Mesendoderm (in vitro differentiated cells): ENCODE results near the gene RPS27L.

ENCODE experiments used
- DNase-seq: peaks from one replicate; pipeline ENCODE4 v3.0.0; 2013
- H2AK5ac ChIP-seq: 2 replicates; pipeline ENCODE4 v1.6.1; 2013; ENCODE audit warnings: low read length, inconsistent platforms
- H2BK120ac ChIP-seq: 2 replicates; pipeline ENCODE4 v1.6.1; 2013; ENCODE audit warnings: low read depth, mild to moderate bottlenecking, low read length, moderate library complexity, mixed read lengths
- H2BK15ac ChIP-seq: replicated peaks from 2 replicates; pipeline ENCODE4 v1.6.1; 2013; ENCODE audit warnings: low read depth, mild to moderate bottlenecking, moderate library complexity
- H2BK5ac ChIP-seq: 2 replicates; pipeline ENCODE4 v1.6.1; 2013; ENCODE audit warnings: low read length, inconsistent platforms
- H3K18ac ChIP-seq: 2 replicates; pipeline ENCODE4 v1.6.1; 2013; ENCODE audit warnings: mild to moderate bottlenecking, low read length, mixed read lengths
- H3K23ac ChIP-seq: one replicate; pipeline ENCODE4 v1.6.1; 2013; ENCODE audit warnings: low read length
- H3K27ac ChIP-seq: 2 replicates; pipeline ENCODE4 v1.5.1; 2013; ENCODE audit warnings: low read depth, mild to moderate bottlenecking, inconsistent platforms, low read length, moderate library complexity
- H3K27me3 ChIP-seq: 2 replicates; pipeline ENCODE4 v1.6.1; 2013; ENCODE audit warnings: low read length, control low read depth, mild to moderate bottlenecking, inconsistent platforms; ENCODE audit not compliant: insufficient read depth, poor library complexity
- H3K36me3 ChIP-seq: 2 replicates; pipeline ENCODE4 v1.6.1; 2013; ENCODE audit warnings: low read length, inconsistent platforms; ENCODE audit not compliant: control insufficient read depth, insufficient read depth
- H3K4ac ChIP-seq: one replicate; pipeline ENCODE4 v1.6.1; 2013; ENCODE audit warnings: low read depth, mild to moderate bottlenecking, low read length, moderate library complexity
- H3K4me1 ChIP-seq: 2 replicates; pipeline ENCODE4 v1.6.1; 2013; ENCODE audit warnings: low read depth, low read length, inconsistent platforms; ENCODE audit not compliant: control insufficient read depth
- H3K4me2 ChIP-seq: 2 replicates; pipeline ENCODE4 v1.6.1; 2013; ENCODE audit warnings: low read length
- H3K4me3 ChIP-seq: 2 replicates; pipeline ENCODE4 v1.5.1; 2013; ENCODE audit warnings: mild to moderate bottlenecking, low read length
- H3K56ac ChIP-seq: one replicate; pipeline ENCODE4 v1.6.1; 2013; ENCODE audit warnings: low read length
- H3K79me1 ChIP-seq: 2 replicates; pipeline ENCODE4 v1.6.1; 2013; ENCODE audit warnings: low read length, inconsistent platforms
- H3K79me2 ChIP-seq: 2 replicates; pipeline ENCODE4 v1.6.1; 2013; ENCODE audit warnings: mild to moderate bottlenecking, low read length; ENCODE audit not compliant: control insufficient read depth, insufficient read depth
- H3K9ac ChIP-seq: 2 replicates; pipeline ENCODE4 v1.6.1; 2013; ENCODE audit warnings: low read length, inconsistent platforms
- H4K5ac ChIP-seq: one replicate; pipeline ENCODE4 v1.6.1; 2013; ENCODE audit warnings: low read length
- H4K8ac ChIP-seq: one replicate; pipeline ENCODE4 v1.6.1; 2013; ENCODE audit warnings: low read depth, mild to moderate bottlenecking, control low read depth, low read length, moderate library complexity
- WGBS: extraction: QIAGEN DNeasy Blood & Tissue Kit; methylation state at CpG from one replicate; pipeline ENCODE4 v1.1.7; 2013; ENCODE audit warnings: low lambda C conversion rate, missing lambda C conversion rate; ENCODE audit not compliant: insufficient coverage; ENCODE audit errors: extremely low coverage; 5-methylcytosine and 5-hydroxymethylcytosine counted together

The RPS27L gene

GRCh38 chr15:63188926-63189871, 31.9 kb upstream of the RPS27L start, which contains the start of gene RAB8B:
Gene RAB8B (plus strand): TSS chr15:63189606. CDS start chr15:63189625, 19 bp downstream.
- Histone ChIP-seq H4K8ac (no peak within 1 kb of the TSS), H3K4me1 (peaks cover 10% of the 10 kb centered on the region), H3K79me1 (peaks cover 12% of the 10 kb centered on the region), H3K36me3 (no peaks in the 10 kb centered on the region), H3K4me2 (peak within 1 kb of the TSS; percentile 99), H3K4ac (no peak within 1 kb of the TSS), H2BK15ac (no peak within 1 kb of the TSS), H3K79me2 (peaks cover 18% of the 10 kb centered on the region), H3K9ac (peak within 1 kb of the TSS; percentile 94), H3K56ac (peak within 1 kb of the TSS; percentile 90), H3K23ac (peak within 1 kb of the TSS; percentile 57), H2AK5ac (peak within 1 kb of the TSS; percentile 55), H3K27ac (no peak within 1 kb of the TSS), H2BK120ac (no peak within 1 kb of the TSS), H2BK5ac (peak within 1 kb of the TSS; percentile 65), H4K5ac (no peak within 1 kb of the TSS), H3K18ac (peak within 1 kb of the TSS; percentile 28), H3K27me3 (no peaks in the 10 kb centered on the region), H3K4me3 (peak within 1 kb of the TSS; percentile 87)
- peak; percentile 98 for DNase-seq
- WGBS: no CpG with 5 or more reads among the region's 77 CpGs

GRCh38 chr15:63188247-63188925, 31.1 kb upstream of the RPS27L start:
- Histone ChIP-seq H3K4me3 (peak overlapping the region; percentile 25), H3K4me1 (peaks cover 8% of the 10 kb centered on the region), H2BK5ac (no peak overlapping the region), H4K8ac (no peak overlapping the region), H3K4me2 (peak overlapping the region; percentile 29), H4K5ac (no peak overlapping the region), H2AK5ac (no peak overlapping the region), H3K9ac (peak overlapping the region; percentile 31), H2BK120ac (no peak overlapping the region), H3K23ac (no peak overlapping the region), H3K79me2 (peaks cover 17% of the 10 kb centered on the region), H3K56ac (peak overlapping the region; percentile 66), H3K27ac (no peak overlapping the region), H3K79me1 (peaks cover 12% of the 10 kb centered on the region), H3K18ac (no peak overlapping the region), H2BK15ac (no peak overlapping the region), H3K27me3 (no peaks in the 10 kb centered on the region), H3K4ac (no peak overlapping the region), H3K36me3 (no peaks in the 10 kb centered on the region)
- no peak for DNase-seq
- no CpG with 5 or more reads among the region's 10 CpGs for WGBS

GRCh38 chr15:63187589-63188226, 30.4 kb upstream of the RPS27L start:
- Histone ChIP-seq H4K8ac (no peak overlapping the region), H3K36me3 (no peaks in the 10 kb centered on the region), H3K18ac (no peak overlapping the region), H3K27me3 (no peaks in the 10 kb centered on the region), H2BK120ac (no peak overlapping the region), H4K5ac (no peak overlapping the region), H3K27ac (no peak overlapping the region), H3K9ac (no peak overlapping the region), H2BK5ac (no peak overlapping the region), H3K4me1 (peaks cover 8% of the 10 kb centered on the region), H2BK15ac (no peak overlapping the region), H3K56ac (no peak overlapping the region), H3K4me2 (no peak overlapping the region), H2AK5ac (no peak overlapping the region), H3K4me3 (no peak overlapping the region), H3K79me1 (peaks cover 11% of the 10 kb centered on the region), H3K23ac (no peak overlapping the region), H3K4ac (no peak overlapping the region), H3K79me2 (peaks cover 13% of the 10 kb centered on the region)
- WGBS: no CpG with 5 or more reads among the region's 5 CpGs
- DNase-seq: no peak

- DNase-seq: no peak
- no peak overlapping the region for H2AK5ac ChIP-seq
- peaks cover 5% of the 10 kb centered on the region for H3K79me1 ChIP-seq
- peaks cover 2% of the 10 kb centered on the region for H3K4me1 ChIP-seq
- no peak overlapping the region for H3K27ac ChIP-seq
- no peak overlapping the region for H3K9ac ChIP-seq
- H4K5ac ChIP-seq: no peak overlapping the region
- H2BK120ac ChIP-seq: no peak overlapping the region
- no peak overlapping the region for H3K56ac ChIP-seq
- H3K4me3 ChIP-seq: no peak overlapping the region
- no peak overlapping the region for H4K8ac ChIP-seq
- H2BK15ac ChIP-seq: no peak overlapping the region
- no peak overlapping the region for H3K23ac ChIP-seq
- H3K36me3 ChIP-seq: no peaks in the 10 kb centered on the region
- WGBS: no CpG with 5 or more reads among the region's 2 CpGs
- peaks cover 3% of the 10 kb centered on the region for H3K79me2 ChIP-seq
- no peak overlapping the region for H3K4me2 ChIP-seq
- H2BK5ac ChIP-seq: no peak overlapping the region
- no peak overlapping the region for H3K4ac ChIP-seq
- no peak overlapping the region for H3K18ac ChIP-seq
- H3K27me3 ChIP-seq: no peaks in the 10 kb centered on the region
These were observed 28.8 kb upstream of the RPS27L start for GRCh38 chr15:63186065-63186464.

GRCh38 chr15:63185206-63185605, 27.9 kb upstream of the RPS27L start:
- no peak overlapping the region for H2AK5ac ChIP-seq
- H2BK15ac ChIP-seq: no peak overlapping the region
- peaks cover 2% of the 10 kb centered on the region for H3K4me1 ChIP-seq
- no peak overlapping the region for H2BK5ac ChIP-seq
- H3K36me3 ChIP-seq: no peaks in the 10 kb centered on the region
- no peak overlapping the region for H3K4ac ChIP-seq
- no peak overlapping the region for H2BK120ac ChIP-seq
- no peak overlapping the region for H3K4me2 ChIP-seq
- H3K56ac ChIP-seq: no peak overlapping the region
- no peak for DNase-seq
- no peak overlapping the region for H4K5ac ChIP-seq
- peaks cover 3% of the 10 kb centered on the region for H3K79me2 ChIP-seq
- H3K23ac ChIP-seq: no peak overlapping the region
- no peak overlapping the region for H3K9ac ChIP-seq
- no peak overlapping the region for H3K18ac ChIP-seq
- no peak overlapping the region for H4K8ac ChIP-seq
- no peak overlapping the region for H3K27ac ChIP-seq
- no peaks in the 10 kb centered on the region for H3K27me3 ChIP-seq
- WGBS: no CpG with 5 or more reads among the region's 2 CpGs
- no peak overlapping the region for H3K4me3 ChIP-seq
- peaks cover 5% of the 10 kb centered on the region for H3K79me1 ChIP-seq
